SKM-1 treated with dmso at 0.1 percent for 144 hours (cell line): ENCODE measurements around the gene LYRM1.
A peak's percentile ranks its signal among the peaks of the same experiment; 100 is the strongest.
"Not testable (repeated sequence)": the region's sequence is repeated elsewhere in the genome, so short reads cannot be mapped to it uniquely, and the experiment has no call there.

Experiments
- DNase-seq: peaks from one replicate; lab custom pipeline; 2025; ENCODE audit not compliant: unreplicated experiment; lab: John Stamatoyannopoulos, UW

LYRM1 gene

DNA sequence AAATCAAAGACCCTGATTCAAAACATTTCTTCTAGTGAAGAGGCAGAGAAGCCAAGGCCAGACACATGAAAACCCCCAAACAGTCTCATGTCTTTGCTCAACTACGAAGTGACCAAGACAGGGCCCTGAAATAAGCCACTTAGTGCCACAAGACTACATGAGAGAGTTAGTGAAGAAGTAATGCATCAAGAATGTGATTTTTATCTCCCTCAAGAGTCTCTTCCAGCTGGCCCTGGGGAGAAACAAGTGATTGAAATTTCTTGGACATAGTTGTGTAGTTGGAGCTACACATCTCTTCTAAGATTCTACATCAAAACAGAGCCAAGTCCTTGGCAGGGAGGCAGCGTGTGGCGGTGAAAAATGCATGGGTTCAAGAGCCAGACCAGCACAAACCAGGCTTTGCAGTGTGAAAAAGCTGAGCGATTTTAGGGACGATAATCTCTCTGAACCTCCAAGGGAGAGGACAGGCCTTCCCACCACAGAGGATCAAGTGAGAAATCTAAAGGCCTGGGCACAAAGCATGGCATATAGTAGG, 30.6 kb downstream of the LYRM1 start:
- no peak for DNase-seq

DNA sequence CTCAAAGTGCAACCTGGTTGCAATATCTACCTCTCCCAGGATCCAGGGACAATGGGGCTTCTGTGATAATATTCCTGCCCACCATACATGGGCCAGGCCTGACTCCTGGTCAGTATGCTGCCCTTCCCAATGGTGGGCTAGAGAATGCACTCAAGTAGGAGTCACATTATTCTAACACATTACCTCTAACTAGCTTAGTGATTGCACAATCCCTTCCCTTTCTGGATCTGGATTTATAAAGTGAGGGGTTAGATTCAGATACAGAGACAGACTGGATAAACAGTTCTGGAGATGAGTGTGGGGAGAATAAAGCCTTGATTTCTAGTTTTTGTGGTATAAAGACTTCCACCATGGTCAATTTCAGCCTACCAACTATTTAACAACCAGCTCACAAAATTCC, 33.0 kb downstream of the LYRM1 start:
- no peak for DNase-seq

DNA sequence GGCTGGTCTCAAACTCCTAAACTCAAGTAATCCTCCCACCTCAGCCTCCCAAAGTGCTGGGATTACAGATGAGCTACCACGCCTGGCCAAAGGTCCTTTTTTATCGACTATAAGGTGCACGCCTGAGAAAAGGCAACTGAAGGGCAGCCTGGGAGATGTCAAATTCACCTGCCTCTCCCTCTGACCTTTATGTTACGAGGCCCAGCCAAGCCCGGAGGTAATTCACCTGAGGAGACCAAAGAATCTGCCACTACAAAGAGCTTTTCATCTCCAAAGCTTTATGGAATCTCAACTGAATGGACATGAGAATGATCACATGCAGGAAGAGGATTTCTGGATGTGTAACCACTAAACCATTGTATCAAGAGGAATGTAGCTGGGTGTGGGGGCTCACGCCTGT, 37.2 kb downstream of the LYRM1 start:
- DNase-seq, result no peak

DNA sequence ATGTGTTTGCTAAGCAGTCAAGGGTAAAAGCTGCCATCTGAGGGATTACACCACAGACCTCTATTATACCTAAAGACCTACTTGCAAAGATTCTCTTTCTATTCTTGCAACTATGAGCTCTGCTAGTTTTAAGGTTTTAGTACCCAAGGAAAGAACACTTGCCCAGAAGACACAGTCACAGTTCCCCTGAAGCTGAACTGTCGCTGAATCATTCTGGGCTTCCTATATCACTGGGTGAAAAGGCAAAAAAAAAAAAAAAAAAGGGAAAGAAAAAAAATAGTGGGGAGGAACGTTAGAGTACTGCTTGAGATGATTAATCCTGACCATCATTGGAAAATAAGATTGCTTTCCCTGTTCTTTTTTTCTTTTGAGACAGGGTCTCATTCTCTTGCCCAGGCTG, 37.9 kb downstream of the LYRM1 start:
- DNase-seq, result no peak

DNA sequence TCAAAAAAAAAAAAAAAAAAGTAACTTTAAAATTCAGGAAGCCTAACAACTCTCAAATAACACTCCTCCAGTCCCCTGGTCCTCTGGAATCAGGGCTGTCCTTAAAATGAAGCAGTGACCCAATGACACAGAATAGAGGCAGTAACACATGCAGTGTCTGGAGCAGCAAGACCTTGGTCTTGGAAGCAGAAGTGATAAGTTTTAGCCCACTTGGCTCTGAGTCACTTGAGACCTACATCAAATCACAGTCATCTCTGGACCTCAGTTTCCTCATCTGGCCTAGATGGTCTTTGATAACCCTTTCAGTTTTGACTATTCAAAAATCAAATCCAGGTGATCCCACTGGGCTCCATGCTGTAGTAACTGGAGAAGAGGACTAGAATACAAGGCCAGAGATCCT, 39.0 kb downstream of the LYRM1 start:
- DNase-seq, result no peak

DNA sequence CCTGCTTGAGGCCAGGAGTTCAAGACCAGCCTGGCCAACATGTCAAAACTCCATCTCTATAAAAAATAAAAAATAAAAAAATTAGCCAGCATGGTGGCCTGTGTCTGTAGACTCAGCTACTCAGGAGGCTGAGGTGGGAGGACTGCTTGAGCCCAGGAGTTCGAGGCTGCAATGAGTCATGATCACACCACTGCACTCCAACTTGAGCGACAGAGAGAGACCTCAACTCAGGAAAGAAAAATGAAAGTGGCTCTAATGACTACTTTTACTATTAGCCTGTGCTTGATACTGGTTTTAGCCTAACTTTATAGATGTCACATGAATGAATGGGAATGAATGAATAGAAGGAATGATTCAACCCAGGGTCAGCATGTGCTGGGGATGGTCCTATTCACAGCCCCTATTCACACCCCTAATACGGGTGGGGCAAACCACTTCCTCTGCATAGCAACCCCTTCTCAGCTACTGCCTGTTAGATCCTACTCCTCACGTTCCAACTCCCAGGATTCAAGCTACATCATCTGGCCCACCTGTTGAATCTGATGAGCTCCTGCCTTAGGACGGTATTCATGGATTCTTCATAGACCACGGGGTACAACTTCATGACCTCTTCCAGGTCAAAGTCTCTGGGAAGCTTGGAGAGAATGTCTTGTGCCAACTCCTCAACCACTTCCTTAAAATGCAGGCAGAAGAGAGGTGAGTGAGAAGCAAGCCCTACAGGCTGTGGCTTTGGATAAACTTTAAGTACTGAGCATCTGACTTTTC, 40.5 kb downstream of the LYRM1 start:
- peak; percentile 68 for DNase-seq

DNA sequence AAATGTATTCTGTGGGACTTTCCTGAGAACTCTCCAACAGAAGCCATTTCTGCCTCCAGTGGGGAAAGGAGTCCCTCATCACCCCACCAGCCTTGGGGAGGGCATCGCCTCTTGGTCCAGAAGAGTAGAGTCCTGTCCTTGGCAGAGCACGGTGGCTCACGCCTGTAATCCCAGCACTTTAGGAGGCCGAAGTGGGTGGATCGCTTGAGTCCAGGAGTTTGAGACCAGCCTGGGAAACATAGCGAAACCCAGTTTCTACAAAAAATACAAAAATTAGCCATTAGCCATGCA, 41.0 kb downstream of the LYRM1 start:
- DNase-seq, result no peak

DNA sequence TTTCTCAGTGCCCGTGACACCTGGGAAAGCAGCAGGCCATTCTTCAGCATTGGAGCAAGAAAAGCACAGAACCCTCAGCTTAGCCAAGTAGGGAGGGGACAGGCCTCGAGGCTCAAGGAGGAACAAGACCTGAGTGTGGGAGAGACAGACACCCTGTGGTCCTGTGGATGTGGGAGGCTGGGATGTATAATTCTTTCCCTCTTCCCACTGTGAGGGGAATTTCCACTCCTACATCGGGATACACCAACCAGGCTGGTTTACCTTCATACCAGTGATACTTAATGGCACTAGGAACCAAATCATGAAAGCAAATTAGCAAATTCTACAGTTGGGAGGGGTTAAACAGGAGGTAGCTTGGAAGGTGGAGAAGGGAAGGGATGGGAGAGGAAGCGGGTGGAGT, 41.7 kb downstream of the LYRM1 start:
- no peak for DNase-seq

DNA sequence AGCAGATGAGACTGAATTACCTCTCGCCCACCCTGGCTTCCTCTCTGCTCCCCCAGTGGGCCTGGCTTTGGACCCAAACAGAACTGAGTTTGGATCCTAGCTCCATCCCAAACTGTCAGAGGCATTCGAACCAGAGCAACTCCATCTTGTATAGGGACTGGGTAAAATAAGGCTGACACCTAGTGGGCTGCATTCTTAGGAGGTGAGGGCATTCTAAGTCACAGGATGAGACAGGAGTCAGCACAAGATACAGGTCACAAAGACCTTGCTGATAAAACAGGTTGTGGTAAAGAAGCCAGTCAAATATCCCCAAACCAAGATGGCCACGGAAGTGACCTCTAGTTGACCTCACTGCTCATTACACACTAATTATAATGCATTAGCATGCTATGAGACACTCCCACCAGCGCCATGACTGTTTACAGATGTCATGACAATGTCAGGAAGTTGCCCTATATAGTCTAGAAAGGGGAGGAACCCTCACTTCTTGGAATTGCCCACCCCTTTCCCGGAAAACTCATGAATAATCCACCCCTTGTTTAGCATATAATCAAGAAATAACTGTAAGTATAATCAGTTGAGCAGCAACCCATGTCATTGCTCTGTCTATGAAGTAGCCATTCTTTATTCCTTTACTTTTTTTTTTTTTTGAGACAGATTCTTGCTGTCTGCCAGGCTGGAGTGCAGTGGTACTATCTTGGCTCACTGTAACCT, 44.4 kb downstream of the LYRM1 start:
- no peak for DNase-seq

- DNase-seq, result not testable (repeated sequence)
Observed at GRCh38 chr16:20945575-20945875, 45.0 kb downstream of the LYRM1 start.

- no peak for DNase-seq
Observed at GRCh38 chr16:20946015-20946629, 45.6 kb downstream of the LYRM1 start.

- no peak for DNase-seq
Observed at GRCh38 chr16:20948444-20948843, 47.9 kb downstream of the LYRM1 start.

DNA sequence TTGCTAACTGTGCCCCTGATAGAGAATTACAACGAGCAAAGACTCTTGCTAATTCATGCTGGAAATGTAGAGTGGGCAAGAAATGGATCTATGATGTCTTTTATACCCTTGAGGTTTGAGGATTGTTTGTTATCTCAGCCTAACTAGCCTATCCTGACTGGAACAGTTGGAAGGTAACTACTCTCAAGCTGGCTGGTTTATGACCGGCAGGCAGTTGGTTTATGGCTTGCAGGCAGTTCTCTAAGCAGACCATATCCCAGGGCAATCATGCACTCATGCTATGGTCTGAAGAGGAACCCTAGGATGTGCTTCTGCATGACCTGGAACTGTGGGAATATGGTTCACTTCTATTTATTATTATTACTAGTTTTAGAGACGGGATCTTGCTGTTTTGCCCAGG, 49.1 kb downstream of the LYRM1 start:
- DNase-seq, result no peak

GRCh38 chr16:20950294-20950693, 49.7 kb downstream of the LYRM1 start:
- no peak for DNase-seq

- DNase-seq, result no peak
Observed at GRCh38 chr16:20952139-20952920, 51.8 kb downstream of the LYRM1 start.

GRCh38 chr16:20954574-20954973, 54.0 kb downstream of the LYRM1 start:
- no peak for DNase-seq

DNA sequence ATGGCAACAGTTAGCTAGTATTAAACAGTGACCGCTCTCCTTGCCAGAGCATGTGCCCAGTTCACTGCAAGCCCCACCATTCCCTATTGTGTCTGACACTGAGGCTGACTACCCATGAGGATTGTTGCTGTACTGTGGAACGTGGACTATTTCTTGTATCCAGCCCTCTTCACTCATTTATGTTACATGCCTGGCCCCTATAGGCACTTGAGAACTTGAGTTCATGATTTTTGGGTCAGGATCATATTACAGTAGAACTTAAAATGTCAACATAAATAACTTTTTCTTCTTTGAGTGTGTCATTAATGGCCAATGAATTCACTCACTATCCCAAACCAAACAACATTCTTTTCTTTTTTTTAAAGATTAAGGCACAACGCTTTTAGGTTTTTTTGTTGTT, 55.7 kb downstream of the LYRM1 start:
- no peak for DNase-seq

- DNase-seq, result no peak
Observed at GRCh38 chr16:20957153-20957552, 56.6 kb downstream of the LYRM1 start.

- no peak for DNase-seq
Observed at GRCh38 chr16:20960899-20961298, 60.3 kb downstream of the LYRM1 start.

DNA sequence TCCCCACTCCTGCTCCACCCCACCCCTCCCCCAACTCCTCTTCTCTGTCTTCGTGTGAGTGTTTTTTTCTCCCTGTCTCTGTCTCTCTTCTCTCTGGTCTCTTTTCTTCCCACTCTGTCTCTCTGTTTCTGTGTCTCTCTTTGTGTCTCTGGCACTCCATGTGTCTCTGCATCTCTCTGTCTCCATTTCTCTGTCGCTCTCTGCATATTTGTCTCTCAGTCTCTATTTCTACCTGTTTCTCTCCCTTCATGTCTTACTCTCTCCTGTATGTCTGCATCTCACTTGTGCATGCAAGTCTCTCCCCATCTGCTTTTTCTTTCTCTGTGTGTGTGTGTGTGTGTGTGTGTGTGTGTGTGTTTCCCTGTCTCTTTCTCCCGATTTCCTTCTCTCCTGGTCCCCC, 68.2 kb downstream of the LYRM1 start:
- no peak for DNase-seq

GRCh38 chr16:20969386-20969785, 68.8 kb downstream of the LYRM1 start:
- DNase-seq, result no peak

GRCh38 chr16:20971401-20971800, 70.8 kb downstream of the LYRM1 start:
- DNase-seq, result no peak
